HG03175 (cell line): ENCODE data around the gene CRIP1.

Experiments
- ATAC-seq: cut with Tn5 transposase; IDR thresholded peaks from one replicate; pipeline ENCODE4 v1.9.1; 2021; ENCODE audit warnings: mild to moderate bottlenecking, moderate library complexity; ENCODE audit not compliant: unreplicated experiment

Gene CRIP1

GRCh38 chr14:105492031-105492970 lies 5.6 kb downstream of the CRIP1 start:
- no peak for ATAC-seq

GRCh38 chr14:105492971-105493871 lies 6.5 kb downstream of the CRIP1 start:
- no peak for ATAC-seq

- ATAC-seq, result no peak
Observed at GRCh38 chr14:105493921-105494605, 7.4 kb downstream of the CRIP1 start.

GRCh38 chr14:105494606-105494929 lies 7.9 kb downstream of the CRIP1 start:
- no peak for ATAC-seq

GRCh38 chr14:105495101-105495989 lies 8.7 kb downstream of the CRIP1 start:
- no peak for ATAC-seq

- no peak for ATAC-seq
Observed at GRCh38 chr14:105495990-105496830, 9.5 kb downstream of the CRIP1 start.

- no peak for ATAC-seq
Observed at GRCh38 chr14:105496831-105497591, 10.3 kb downstream of the CRIP1 start.

- ATAC-seq, result no peak
Observed at GRCh38 chr14:105497671-105498429, 11.2 kb downstream of the CRIP1 start.

GRCh38 chr14:105498430-105499255 lies 12.0 kb downstream of the CRIP1 start:
- ATAC-seq, result no peak

GRCh38 chr14:105499256-105500035 lies 12.8 kb downstream of the CRIP1 start:
- ATAC-seq, result no peak

GRCh38 chr14:105500036-105500725 lies 13.5 kb downstream of the CRIP1 start:
- ATAC-seq, result no peak

GRCh38 chr14:105500726-105501101 lies 14.0 kb downstream of the CRIP1 start:
- ATAC-seq, result no peak

- no peak for ATAC-seq
Observed at GRCh38 chr14:105501504-105502291, 15.0 kb downstream of the CRIP1 start.

GRCh38 chr14:105502446-105503295 lies 16.0 kb downstream of the CRIP1 start:
- ATAC-seq, result no peak
